T-helper 2 cell (primary cell): ENCODE data around the gene COL11A2.

Experiments
- DNase-seq, 5 experiments: peaks; one replicate each; pipeline versions ENCODE4 v3.0.0 to v3.0.0-alpha.2; 2012 to 2022

Gene COL11A2

DNA sequence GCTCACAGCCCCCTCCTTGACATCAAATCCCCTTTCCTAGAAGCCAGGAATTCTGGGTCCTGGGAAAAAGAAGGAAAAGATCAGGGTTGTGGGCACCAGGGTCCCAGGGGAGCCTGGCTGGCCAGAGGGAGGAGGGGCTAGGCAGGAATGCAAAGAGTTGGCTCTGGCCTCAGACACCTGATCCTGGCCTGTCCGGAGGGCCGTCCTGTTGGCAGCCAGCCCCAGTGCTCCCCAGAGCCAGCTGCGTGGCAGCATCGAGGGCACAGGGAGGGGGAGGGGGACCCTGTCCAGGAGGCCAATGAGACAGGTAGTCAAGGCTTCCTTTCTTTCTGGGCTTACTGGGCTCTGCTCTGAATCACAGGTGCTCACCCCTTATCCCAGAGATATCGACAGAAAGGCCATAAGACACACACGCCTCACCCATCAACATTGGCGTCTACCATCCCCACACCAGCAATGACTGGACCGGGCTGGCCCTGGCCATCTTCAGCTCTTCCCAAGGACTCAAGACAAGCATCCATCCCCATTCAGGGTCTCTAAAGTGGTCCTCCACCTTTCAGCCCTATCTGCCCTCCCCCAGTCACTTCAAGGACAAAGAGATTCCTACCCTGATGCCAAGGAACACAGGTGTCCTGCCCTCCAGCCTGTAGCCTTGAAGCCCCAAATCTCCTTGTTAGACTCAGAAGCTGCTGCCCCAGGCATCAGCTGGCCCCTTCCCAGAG, 723 bp downstream of the COL11A2 start:
- DNase-seq, result no peak

DNA sequence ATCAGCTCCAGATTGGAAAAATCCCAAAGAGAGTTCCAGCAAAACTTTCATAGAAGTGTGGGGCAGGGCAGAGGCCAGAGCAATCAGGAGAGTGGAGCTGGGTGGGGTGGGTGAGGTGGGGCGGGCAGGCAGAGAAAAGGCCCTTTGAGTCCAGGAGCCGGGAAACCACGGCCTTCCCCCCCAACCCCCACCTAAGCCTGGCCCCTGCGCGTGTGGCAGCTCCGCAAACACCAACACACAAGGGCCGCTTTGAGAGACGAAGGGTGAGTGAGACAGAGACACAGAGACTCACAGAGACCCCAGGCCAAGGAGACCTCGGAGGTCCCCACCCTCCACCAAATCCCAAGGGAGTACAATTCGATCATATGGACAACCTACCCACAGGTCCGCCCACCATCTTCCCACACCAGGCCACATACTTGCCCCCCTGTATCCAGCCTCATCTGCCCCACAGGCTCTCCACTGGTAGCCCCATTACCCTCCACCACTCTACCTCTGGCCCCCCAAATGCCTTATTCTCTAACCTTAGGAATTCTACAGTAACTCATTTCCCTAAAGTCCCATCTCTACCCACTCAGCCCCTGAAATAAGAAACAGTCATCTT, 1.7 kb downstream of the COL11A2 start:
- no peak for DNase-seq

DNA sequence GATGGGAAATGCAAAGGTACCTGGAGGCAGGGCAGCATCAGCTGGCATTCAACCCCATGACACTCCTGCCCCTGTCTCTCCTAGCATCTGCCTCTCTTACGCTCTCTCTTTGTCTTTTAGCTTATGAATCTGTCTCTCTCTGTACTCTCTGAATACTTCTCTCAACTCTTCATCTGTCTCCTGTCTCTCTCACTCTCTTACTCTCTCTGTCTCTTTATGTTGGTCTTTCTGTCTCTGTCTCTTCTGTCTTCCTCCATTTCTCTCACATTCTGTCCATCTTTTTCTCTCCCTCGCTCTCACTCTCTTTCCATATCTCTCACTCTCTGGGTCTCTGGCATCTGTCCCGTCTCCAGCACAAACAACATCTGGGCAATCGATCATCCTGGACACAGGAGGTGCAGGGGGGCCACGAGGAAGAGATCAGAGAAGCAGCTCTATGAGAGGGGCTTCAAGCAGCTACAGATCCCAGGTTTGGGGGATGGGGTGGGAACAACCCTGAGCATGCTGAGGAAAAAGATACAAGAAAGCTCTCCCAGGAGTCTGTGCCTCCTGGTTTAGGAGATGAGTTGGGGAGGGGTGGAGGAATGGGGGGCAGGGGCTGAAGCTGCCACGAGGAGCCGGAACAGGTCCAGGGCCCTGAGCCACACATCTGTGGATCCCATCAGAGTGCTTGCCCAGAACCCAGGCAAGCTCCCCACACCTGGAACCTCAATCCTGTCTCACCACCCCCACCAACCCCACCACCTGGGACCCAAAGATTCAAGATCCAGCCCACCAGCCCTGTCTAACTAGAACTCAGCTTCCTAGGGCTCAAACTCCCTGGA, 2.4 kb downstream of the COL11A2 start:
- no peak for DNase-seq

DNA sequence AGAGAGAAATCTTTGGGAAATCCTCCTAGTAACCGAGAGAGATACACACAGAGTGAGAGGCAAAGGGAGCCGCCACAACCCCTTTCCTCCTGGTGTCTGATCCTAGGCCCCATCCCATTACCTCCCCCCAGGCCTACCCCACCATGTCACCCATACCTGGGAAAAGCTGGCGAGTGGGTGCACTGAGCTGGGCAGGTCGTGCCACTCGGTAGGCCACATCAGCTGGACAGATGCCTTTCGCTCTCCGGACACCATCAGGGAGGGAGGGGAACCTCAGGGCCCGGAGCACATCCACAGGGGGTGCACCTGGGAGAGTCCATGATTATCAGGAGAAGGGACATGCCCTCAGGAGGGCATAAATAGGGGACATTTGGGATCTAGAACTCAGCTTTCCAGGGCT, 3.1 kb downstream of the COL11A2 start:
- DNase-seq, result no peak

DNA sequence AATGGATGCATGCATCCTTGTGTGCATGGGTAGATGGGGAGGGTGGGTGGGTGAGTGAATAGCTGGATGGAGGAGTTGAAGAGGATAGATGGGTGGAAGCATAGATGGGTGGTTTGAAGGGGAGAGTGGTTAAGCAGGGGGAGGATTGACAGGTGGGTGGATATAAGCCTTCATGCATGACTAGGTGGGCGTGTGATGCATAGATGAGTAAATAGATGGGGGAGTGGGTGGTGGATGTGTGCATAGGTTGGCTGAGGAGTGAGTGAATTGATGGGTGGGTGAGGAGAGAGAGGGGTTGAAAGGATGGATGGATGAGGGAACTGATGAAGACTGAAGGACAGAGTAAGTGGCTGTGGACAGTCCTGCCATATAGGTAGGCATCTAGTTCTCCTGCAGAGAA, 4.5 kb downstream of the COL11A2 start:
- no peak for DNase-seq

DNA sequence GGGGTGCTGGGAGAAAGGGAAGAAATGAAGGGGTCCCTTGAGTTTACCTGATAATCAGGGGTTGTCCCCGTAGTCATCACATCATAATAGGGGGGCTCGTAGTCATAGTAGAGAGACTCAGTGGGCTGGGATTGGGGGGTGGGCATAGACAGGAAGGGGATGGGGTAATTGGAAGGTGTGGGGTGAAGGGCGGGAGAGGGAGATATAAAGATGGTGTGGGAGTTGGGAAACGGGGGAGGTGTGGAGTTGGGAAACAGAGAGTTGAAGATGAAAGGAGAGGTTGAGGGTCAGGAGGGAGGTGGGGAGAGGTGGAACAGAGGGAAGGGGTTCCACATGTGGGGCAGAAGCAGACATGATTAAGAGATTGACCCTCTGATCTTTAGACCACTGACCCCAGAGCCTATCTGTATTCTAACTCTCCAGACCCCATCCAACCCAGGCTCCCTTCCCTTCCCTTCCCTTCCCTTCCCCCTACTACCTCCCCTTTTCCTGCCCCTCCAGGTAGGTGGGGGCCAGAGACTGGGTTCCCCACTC, 6.5 kb downstream of the COL11A2 start:
- DNase-seq, result no peak

DNA sequence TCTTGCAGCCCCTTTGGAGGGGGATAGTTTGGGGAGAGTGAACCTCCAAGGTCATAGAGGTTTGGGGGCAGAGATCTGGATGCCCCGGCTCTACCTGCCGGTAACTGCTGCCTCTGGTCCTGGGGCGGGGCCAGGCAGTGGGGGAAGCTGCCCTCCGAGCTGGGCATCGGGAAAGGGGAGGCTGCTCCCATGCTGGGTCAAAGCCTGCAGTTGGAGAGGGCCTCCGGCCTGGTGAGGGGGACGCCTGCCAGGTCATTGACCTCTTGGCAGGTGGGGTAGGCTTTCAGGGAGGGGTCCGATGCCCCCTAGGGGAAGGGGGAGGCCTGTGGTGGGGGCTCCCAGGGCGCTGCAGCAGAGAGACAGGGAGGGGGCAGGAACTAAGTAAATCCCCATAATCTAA, 7.1 kb downstream of the COL11A2 start:
- DNase-seq, result no peak

DNA sequence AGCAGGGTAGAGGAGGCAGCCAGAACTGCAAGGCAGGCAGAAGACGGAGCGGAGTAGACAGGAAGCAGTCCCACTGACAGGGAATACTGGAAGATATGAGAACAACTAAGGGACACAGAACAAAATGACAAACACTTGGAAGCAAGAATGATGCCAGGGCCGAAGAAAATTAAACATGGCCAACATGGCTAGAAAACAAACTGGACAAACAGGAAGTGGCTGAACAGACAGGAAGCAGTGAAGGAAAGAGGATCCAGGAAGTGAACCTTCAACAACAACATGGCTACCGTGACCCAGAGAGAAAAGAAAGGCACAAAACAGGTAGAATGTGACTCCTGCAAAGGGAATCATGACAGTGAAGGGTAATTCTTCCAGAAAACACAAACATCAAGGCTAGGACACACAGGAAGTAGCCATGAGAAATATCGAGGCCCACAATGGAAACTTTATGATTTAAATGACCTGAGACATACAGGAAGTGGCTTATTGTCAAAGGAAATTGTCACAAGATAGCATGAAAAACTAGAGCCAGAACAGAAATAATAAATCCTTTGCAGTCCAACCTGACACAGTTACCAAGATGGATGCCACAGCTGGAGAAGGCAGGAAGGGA, 9.1 kb downstream of the COL11A2 start:
- DNase-seq, result peak in 1 of 5 experiments; percentile 77

DNA sequence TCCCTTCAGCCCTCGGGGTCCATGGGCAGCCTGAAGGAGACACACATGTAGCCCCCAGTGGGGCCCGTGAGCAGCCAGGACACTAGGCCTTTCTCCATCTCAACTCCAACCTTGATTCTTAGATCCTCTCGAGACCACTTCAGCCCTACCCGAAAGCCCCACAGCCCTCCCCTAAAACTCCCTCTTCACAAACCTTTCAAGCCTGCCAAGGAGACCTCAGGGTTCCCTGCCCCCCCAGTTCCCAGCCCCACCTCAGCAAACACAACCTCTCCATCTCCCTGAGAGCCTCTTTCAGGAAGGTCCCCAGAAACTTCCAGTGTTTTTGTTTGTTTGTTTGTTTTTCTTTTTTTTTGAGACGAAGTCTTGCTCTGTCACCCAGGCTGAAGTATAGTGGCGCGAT, 11.1 kb downstream of the COL11A2 start:
- no peak for DNase-seq

DNA sequence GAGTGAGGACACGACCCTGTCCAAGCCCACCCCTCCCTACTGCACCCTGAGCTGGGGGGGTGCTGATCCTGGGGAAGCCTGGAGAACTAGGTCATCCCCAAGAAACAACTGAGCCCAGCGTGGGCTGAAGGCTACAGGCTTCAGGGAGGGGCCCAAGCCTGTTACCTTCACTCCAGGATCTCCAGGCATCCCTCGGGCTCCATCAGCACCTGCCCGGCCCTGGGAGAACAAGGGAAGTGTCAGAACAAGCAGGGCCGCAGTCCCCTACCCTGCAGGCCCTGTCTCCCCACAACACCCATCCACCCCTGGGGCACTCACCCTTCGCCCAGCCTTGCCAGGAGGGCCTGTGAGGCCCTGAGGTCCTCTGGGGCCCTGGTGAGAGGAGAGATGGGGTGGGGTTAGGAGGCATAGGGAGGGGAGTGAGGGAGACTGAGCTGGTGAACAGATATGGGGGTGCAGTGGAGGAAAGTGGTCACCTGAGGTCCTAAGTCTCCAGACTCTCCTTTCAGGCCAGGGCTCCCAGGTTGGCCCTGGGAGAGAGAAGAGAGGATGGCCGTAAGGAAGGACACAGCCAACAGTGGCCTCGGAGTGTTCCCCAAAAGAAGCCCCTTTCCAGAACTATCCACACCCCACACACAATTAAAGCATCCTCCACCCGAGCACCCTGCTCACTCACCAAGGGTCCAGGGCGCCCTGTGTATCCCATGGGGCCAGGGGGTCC, 13.4 kb downstream of the COL11A2 start:
- no peak for DNase-seq

DNA sequence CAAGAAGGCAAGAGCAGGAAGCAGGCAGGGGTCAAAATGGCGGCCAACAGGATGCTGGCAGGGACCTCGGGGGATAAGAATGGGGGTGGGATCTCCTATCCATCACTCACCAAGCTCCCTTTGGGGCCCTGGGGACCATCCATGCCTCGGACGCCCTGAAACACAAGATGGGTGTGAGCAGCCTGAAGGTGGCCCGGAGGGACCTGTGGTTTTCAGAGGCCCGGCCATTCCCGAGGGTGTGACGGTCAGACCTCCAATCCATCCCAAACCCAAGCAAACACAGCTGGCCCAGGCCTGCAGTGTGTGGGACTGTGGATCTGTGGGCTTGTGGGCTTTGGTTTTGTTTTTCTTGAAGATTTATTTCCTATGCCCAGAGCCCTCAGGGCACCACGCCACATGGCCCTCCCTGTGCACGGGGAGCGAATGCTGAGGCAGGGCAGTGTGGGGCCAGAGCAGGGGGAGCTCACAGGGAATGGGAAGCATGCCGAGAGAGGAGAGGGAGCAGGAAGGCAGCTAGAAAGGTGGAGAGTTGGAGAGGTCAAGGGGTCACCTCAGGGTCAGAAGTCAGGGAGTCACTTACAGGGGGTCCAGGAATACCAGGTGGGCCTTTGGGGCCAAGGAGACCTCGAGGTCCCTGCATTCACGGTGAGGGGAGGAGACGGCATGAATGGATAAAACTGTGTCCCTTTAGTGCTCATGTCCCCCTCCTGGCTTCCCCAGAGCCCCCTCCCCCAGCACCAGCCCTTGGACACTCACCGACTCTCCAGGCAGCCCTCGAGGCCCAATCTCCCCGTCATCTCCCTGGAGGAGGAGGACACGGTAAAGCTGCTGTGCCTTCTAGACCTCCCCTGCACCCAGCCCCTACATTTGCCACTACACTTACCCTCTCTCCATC, 14.5 kb downstream of the COL11A2 start:
- DNase-seq, result no peak

DNA sequence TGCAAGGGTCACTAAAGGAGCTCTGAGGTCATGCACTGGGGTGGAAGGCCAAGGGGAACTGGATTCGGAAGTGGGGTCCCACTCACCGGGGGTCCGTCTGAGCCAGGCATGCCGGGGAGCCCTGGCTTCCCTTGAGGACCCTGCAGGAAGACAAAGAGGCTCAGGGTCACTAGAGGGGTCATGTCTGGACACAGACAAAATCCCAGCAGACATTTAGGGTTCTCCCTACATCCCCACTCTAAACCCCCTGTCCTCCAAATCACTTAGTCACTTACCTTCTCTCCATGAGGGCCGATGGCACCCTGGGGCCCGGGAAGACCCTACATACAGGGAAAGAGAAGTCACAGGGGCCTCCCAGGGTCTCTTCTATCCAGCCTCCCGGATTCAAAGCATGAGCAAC, 15.4 kb downstream of the COL11A2 start:
- DNase-seq, result no peak

DNA sequence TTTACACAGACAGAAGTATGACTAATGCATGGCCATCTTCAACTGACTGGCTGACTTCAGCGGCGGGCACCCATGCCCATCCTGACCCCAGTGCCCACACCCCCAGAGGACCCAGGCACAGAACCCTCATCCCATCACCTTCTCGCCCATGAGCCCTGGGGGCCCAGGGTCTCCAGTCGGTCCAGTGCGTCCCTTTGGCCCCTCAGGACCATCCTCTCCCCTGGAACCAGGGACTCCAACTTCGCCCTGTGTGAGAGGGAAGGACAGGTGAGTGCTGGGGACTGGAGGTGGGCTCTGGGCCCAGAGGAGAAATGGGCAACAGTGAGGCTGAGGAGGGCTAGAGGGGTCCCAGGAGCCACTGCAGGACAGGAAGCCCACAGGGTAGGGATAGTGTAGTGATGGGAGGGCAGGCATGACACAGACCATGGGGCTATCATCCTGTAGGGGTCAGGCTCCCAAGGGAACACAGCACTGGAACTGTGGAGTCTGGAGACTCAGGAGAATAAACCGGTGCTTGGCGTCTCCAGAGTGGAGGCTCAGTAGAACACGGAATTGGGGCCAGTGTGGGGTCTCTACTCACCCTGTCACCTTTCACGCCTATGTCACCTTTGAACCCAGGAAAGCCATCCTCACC, 16.7 kb downstream of the COL11A2 start:
- no peak for DNase-seq

DNA sequence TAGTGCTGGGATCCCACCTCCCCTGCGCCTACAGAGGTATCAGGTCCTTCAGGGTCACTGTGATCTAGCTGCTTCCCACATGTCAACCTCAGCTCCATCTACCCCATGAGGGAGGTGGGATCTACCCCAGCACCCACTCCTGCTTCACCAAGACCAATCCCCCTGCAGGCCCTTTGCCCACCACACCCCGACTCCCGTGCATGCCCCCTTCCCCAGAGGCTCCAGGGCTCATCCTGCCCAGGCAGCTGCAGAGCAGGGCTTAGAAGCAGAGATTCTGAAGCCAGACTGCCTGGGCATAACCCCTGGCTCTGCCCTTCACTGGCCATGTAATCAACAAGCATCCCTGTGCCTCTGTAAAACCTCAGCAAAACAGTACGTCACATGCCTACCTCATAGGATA, 17.5 kb downstream of the COL11A2 start:
- no peak for DNase-seq

DNA sequence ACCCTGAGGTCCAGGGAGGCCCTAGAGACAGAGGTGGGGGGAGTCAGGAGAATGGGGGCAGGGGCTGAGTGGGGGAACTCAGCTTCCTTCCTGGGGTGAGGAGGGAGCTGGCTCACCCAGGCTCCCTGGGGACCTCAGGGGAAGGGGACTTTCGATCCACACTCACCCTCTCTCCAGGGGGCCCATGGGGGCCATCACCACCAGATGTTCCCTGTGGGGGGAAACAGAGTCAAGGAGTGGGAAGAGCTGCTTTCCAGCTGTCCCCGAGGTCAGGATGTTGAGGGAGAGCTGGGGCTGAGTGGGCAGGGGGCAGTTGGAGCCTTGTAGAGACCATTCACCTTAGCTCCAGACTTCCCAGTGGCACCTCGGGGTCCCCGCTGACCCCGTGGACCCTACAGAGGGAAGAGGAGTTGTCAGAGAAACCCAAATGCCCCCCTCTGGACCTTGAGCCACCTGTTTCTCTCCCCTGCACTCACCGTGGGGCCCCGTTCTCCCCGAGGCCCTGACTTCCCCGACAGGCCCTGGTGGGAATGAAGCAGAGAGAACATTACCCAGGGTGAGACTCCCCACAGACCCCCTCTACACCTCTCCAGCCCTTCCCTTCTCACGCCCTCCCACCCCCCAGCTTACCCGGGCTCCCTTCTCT, 18.6 kb downstream of the COL11A2 start:
- no peak for DNase-seq

DNA sequence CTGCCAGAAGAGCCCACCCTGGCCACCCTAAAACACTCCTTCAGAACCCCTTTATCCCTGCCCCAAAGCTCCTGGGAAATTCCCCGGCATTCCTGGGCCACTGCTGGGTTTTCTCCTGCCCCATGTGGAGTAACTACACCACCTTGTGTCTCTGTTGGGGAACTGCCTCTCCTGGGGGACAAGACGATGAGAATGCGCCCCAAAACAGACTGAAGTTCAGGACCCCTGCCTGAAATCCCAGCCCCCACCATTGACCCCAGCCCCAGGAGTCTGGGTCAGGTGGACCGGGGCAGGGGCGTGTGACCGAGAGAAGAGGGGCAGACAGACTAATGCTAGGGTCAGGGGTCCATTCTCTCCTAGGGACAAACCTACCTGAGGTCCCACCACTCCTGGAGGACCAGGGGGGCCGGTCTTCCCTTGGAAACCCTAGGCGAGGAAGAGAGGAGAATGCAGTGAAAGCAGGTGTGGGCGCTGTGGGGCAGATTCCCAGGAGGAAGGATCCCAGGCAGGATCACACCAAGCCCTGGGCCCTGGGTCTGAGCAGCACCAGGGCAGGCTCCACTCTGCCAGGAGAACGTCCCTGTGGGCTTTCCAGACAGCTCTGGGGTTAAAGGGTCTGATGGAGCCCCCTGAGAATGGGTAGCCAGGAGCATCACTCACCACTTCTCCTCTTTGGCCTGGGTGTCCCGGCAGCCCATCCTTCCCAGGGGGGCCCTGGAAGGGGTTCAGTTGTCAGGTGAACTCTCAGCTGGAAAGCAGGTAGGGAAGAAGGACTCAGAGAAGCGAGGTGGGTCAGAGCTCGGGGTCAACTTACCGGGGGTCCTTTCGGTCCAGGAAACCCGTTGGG, 19.4 kb downstream of the COL11A2 start:
- no peak for DNase-seq

DNA sequence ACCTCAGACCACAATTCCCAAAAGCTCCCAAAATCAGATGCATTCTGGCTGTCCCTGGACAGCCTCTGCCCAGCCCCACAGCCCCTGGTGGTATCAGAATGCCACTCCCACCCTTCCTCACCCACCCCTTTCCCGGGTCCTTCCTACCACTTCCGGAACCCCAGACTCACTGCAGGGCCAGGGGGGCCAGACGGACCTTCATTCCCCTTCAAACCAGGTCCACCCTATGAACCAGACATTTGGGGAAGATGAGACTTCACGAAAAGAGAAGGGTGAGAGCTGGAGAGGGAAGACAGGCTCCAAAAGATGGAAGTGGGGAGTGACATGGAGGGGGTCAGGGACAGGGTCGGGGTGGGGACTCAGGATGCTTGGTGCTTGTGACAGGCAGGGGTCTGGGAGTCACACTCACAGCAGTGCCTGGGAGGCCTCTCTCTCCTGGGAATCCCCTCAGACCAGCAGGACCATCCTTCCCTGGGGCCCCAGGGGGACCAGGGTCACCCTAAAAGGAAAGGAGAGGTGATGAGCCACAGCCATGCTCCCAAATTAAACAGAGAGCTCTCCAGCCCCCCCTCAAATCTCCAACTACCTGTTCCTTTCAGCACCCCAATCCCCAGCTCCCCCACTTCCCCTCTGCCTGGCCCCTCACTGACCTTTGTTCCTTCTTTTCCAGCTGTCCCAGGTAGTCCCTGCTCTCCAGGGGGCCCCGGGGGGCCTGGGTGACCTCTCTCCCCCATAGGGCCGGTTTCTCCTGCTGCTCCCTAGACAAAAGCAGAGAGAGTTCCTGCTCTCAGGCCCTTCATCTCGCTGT, 20.2 kb downstream of the COL11A2 start:
- DNase-seq, result no peak
